A673 (cell line): ENCODE results near the gene RAB4A.

Source experiments
- EZH2 ChIP-seq: fragments of 200-600 bp; sonication (generic); IDR thresholded peaks from 2 replicates; pipeline ENCODE4 v1.6.1; 2017; ENCODE audit warnings: borderline replicate concordance, low read depth, mild to moderate bottlenecking, mixed read lengths, antibody characterized with exemption, low read length; ENCODE audit not compliant: poor library complexity, severe bottlenecking
- TF ChIP-seq, protein P1 (sequence below): fragments of 300-800, 200-600 bp; sonication (generic); conservative IDR thresholded peaks from 2 replicates; pipeline ENCODE4 v1.5.1; 2017; ENCODE audit warnings: low read depth, mild to moderate bottlenecking, antibody characterized with exemption, low read length, moderate library complexity, mixed read lengths

DNA sequence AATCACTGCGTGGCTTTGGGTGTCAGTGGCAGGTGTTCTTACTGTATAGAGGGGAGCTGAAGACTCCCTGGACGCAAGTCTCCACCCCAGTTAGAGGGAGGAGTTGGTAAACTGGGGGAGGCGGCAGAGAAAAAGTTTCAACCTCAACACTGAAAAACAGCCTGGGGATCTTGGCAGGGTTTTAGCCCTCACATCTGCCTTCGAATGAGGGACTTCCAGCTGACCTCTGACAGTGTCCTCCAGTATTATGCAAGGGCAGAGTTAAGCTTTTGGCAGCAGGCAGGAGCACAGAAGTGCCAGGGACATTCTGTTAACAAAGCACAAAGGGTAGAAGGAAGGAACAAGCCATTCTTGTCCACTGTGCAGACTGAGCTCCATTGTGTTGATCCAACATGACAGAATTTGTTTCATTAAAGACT is 41.2 kb upstream of the RAB4A start:
- TF ChIP-seq, protein P1, sequence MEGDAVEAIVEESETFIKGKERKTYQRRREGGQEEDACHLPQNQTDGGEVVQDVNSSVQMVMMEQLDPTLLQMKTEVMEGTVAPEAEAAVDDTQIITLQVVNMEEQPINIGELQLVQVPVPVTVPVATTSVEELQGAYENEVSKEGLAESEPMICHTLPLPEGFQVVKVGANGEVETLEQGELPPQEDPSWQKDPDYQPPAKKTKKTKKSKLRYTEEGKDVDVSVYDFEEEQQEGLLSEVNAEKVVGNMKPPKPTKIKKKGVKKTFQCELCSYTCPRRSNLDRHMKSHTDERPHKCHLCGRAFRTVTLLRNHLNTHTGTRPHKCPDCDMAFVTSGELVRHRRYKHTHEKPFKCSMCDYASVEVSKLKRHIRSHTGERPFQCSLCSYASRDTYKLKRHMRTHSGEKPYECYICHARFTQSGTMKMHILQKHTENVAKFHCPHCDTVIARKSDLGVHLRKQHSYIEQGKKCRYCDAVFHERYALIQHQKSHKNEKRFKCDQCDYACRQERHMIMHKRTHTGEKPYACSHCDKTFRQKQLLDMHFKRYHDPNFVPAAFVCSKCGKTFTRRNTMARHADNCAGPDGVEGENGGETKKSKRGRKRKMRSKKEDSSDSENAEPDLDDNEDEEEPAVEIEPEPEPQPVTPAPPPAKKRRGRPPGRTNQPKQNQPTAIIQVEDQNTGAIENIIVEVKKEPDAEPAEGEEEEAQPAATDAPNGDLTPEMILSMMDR = no peak
- no peak for TF ChIP-seq EZH2
